Neuronal stem cell (in vitro differentiated cells): ENCODE results near the gene C17orf113.

Source experiments
- DNase-seq: peaks from one replicate; pipeline ENCODE4 v3.0.0-alpha.2; 2013; ENCODE audit warnings: low spot score
- H2AFZ ChIP-seq: one replicate; pipeline ENCODE4 v1.6.1; 2013; ENCODE audit warnings: mild to moderate bottlenecking, low read length, inconsistent platforms
- H2AK5ac ChIP-seq: 2 replicates; pipeline ENCODE4 v1.6.1; 2013; ENCODE audit warnings: low read depth, mild to moderate bottlenecking, inconsistent platforms, low read length, moderate library complexity, mixed read lengths
- H2BK120ac ChIP-seq: 2 replicates; pipeline ENCODE4 v1.6.1; 2013; ENCODE audit warnings: low read depth, mild to moderate bottlenecking, inconsistent platforms, low read length, moderate library complexity, mixed read lengths
- H2BK12ac ChIP-seq: one replicate; pipeline ENCODE4 v1.6.1; 2013; ENCODE audit warnings: low read length, inconsistent platforms
- H2BK15ac ChIP-seq: 2 replicates; pipeline ENCODE4 v1.6.1; 2013; ENCODE audit warnings: mild to moderate bottlenecking, low read length, inconsistent platforms, mixed read lengths
- H2BK5ac ChIP-seq: one replicate; pipeline ENCODE4 v1.6.1; 2013; ENCODE audit warnings: inconsistent platforms, mild to moderate bottlenecking, low read length, moderate library complexity
- H3K14ac ChIP-seq: one replicate; pipeline ENCODE4 v1.6.1; 2013; ENCODE audit warnings: low read length, inconsistent platforms
- H3K18ac ChIP-seq: 2 replicates; pipeline ENCODE4 v1.6.1; 2013; ENCODE audit warnings: low read length, inconsistent platforms
- H3K23ac ChIP-seq: 2 replicates; pipeline ENCODE4 v1.6.1; 2013; ENCODE audit warnings: low read depth, mild to moderate bottlenecking, mixed read lengths, low read length, inconsistent platforms; ENCODE audit not compliant: poor library complexity
- H3K27ac ChIP-seq: replicated peaks from 3 replicates; pipeline ENCODE4 v1.5.1; 2013; ENCODE audit warnings: low read length, inconsistent platforms
- H3K27me3 ChIP-seq, 3 experiments: 2 replicates each; pipeline ENCODE4 v1.6.1; 2013; ENCODE audit warnings: low read length in 3 of 3, mild to moderate bottlenecking in 2 of 3, inconsistent platforms in 1 of 3, low read depth in 1 of 3, mixed read lengths in 1 of 3, moderate library complexity in 1 of 3; ENCODE audit not compliant: control insufficient read depth in 3 of 3, insufficient read depth in 3 of 3
- H3K36me3 ChIP-seq, 2 donors: replicated peaks in 1 of 2; 2 replicates each; pipeline ENCODE4 v1.6.1; 2013; ENCODE audit warnings: low read length in 2 of 2; ENCODE audit not compliant: control insufficient read depth in 2 of 2, insufficient read depth in 2 of 2
- H3K4ac ChIP-seq: 2 replicates; pipeline ENCODE4 v1.6.1; 2013; ENCODE audit warnings: inconsistent platforms, mild to moderate bottlenecking, low read length, moderate library complexity
- H3K4me1 ChIP-seq, 2 donors: 1 replicate in 1 of 2; 2 replicates in 1 of 2; pipeline ENCODE4 v1.6.1; 2013; ENCODE audit warnings: low read length in 2 of 2, low read depth in 1 of 2; ENCODE audit not compliant: control insufficient read depth in 2 of 2, insufficient read depth in 1 of 2
- H3K4me2 ChIP-seq: one replicate; pipeline ENCODE4 v1.6.1; 2013; ENCODE audit warnings: mild to moderate bottlenecking, low read length, inconsistent platforms; ENCODE audit not compliant: insufficient read depth, poor library complexity, severe bottlenecking
- H3K4me3 ChIP-seq, 2 donors: 2 replicates each; pipeline ENCODE4 v1.5.1; 2013; ENCODE audit warnings: low read length in 2 of 2, mild to moderate bottlenecking in 2 of 2, inconsistent platforms in 1 of 2, moderate library complexity in 1 of 2
- H3K79me1 ChIP-seq: one replicate; pipeline ENCODE4 v1.6.1; 2013; ENCODE audit warnings: low read depth, mild to moderate bottlenecking, inconsistent platforms, low read length, moderate library complexity
- H3K9ac ChIP-seq: one replicate; pipeline ENCODE4 v1.6.1; 2013; ENCODE audit warnings: mild to moderate bottlenecking, low read depth, low read length, inconsistent platforms; ENCODE audit not compliant: poor library complexity
- H3K9me3 ChIP-seq, 2 donors: replicated peaks in 1 of 2; 2 replicates each; pipeline versions ENCODE3 to v1.6.1; 2013; ENCODE audit warnings: low read length in 2 of 2, mild to moderate bottlenecking in 2 of 2, inconsistent platforms in 1 of 2, low read depth in 1 of 2, mixed read lengths in 1 of 2, moderate library complexity in 1 of 2; ENCODE audit not compliant: control insufficient read depth in 2 of 2, insufficient read depth in 1 of 2
- H4K8ac ChIP-seq: one replicate; pipeline ENCODE4 v1.6.1; 2013; ENCODE audit warnings: low read depth, mild to moderate bottlenecking, inconsistent platforms, low read length, moderate library complexity
- H4K91ac ChIP-seq: one replicate; pipeline ENCODE4 v1.6.1; 2013; ENCODE audit warnings: low read length, low read depth, mild to moderate bottlenecking, inconsistent platforms; ENCODE audit not compliant: poor library complexity
- WGBS, 2 donors: extraction: QIAGEN DNeasy Blood & Tissue Kit; methylation state at CpG; one replicate each; pipeline ENCODE4 v1.1.7; 2013; ENCODE audit warnings: missing lambda C conversion rate in 2 of 2, mixed read lengths in 1 of 2; ENCODE audit not compliant: insufficient read length in 2 of 2, insufficient replicate concordance in 1 of 2; ENCODE audit errors: extremely low coverage in 2 of 2; 5-methylcytosine and 5-hydroxymethylcytosine counted together

C17orf113 gene

DNA sequence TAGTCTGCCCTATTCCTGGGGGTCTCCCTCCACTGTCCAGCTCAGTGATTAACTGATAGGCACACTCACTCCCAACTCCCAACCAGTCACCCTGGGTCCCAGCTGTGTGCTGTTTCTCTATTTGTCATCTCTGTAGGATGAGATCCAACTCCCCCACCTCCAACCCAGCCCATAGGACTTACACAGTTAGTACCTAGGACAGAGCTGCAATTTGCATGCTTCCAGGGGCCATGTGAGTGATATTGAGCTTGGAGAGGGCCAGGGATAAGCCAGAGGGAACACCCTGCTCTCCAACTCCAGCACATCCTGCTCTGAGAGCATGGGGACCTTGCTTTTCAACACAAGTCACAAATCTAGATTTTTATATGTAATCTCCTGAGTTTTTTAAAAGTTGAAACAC is 8.8 kb downstream of the C17orf113 start:
- Histone ChIP-seq H3K4me3 (no peak overlapping the region), H3K27me3 (no peaks in the 10 kb centered on the region), H4K91ac (no peak overlapping the region), H2AK5ac (no peak overlapping the region), H2BK120ac (no peak overlapping the region), H3K27ac (no peak overlapping the region), H3K9ac (no peak overlapping the region), H3K36me3 (peaks cover 0 to 2% of the 10 kb centered on the region in 2 donors), H3K4ac (no peak overlapping the region), H3K23ac (no peak overlapping the region), H2AFZ (no peak overlapping the region), H2BK5ac (no peak overlapping the region), H3K4me1 (peaks cover 6 to 13% of the 10 kb centered on the region in 2 donors), H3K79me1 (no peaks in the 10 kb centered on the region), H3K4me2 (no peak overlapping the region), H3K18ac (no peak overlapping the region), H2BK15ac (no peak overlapping the region), H2BK12ac (no peak overlapping the region), H3K14ac (no peak overlapping the region), H4K8ac (no peak overlapping the region), H3K9me3 (no peaks in the 10 kb centered on the region)
- no peak for DNase-seq

DNA sequence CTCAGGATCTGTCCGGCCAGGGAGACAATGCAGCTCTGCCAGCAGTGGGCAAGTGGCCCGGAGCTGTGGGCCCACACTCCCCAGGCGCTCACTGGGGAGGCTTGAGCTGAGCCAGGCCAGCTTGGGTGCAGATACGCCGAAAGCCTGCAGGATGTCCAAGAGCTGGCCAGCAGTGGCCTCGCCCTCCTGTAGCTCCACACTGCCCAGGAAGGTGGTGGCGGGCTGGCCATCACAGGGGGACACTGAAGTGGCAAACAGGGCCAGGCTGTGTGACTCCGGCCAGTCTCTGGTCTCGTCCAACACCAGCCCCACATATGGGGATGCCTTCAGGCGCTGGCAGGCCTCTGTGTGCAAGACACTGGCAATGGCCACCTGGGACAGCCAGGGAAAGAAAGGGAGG is 9.6 kb downstream of the C17orf113 start:
- no peak overlapping the region for H3K9ac ChIP-seq
- H3K4ac ChIP-seq: no peak overlapping the region
- peaks cover 0 to 2% of the 10 kb centered on the region in 2 donors for H3K36me3 ChIP-seq
- H3K79me1 ChIP-seq: no peaks in the 10 kb centered on the region
- no peak overlapping the region for H3K23ac ChIP-seq
- no peak overlapping the region for H2BK5ac ChIP-seq
- no peaks in the 10 kb centered on the region for H3K9me3 ChIP-seq
- H3K4me3 ChIP-seq: no peak overlapping the region
- no peak overlapping the region for H2AK5ac ChIP-seq
- no peak overlapping the region for H3K18ac ChIP-seq
- no peak overlapping the region for H2BK15ac ChIP-seq
- H2BK12ac ChIP-seq: peak overlapping the region; percentile 54
- H2AFZ ChIP-seq: no peak overlapping the region
- peaks cover 6 to 15% of the 10 kb centered on the region in 2 donors for H3K4me1 ChIP-seq
- no peak for DNase-seq
- H2BK120ac ChIP-seq: no peak overlapping the region
- peak overlapping the region; percentile 17 for H4K8ac ChIP-seq
- H3K27ac ChIP-seq: no peak overlapping the region
- no peak overlapping the region for H4K91ac ChIP-seq
- no peak overlapping the region for H3K4me2 ChIP-seq
- no CpG with 5 or more reads among the region's 10 CpGs for WGBS, 2 donors
- no peak overlapping the region for H3K14ac ChIP-seq
- H3K27me3 ChIP-seq: no peaks in the 10 kb centered on the region

DNA sequence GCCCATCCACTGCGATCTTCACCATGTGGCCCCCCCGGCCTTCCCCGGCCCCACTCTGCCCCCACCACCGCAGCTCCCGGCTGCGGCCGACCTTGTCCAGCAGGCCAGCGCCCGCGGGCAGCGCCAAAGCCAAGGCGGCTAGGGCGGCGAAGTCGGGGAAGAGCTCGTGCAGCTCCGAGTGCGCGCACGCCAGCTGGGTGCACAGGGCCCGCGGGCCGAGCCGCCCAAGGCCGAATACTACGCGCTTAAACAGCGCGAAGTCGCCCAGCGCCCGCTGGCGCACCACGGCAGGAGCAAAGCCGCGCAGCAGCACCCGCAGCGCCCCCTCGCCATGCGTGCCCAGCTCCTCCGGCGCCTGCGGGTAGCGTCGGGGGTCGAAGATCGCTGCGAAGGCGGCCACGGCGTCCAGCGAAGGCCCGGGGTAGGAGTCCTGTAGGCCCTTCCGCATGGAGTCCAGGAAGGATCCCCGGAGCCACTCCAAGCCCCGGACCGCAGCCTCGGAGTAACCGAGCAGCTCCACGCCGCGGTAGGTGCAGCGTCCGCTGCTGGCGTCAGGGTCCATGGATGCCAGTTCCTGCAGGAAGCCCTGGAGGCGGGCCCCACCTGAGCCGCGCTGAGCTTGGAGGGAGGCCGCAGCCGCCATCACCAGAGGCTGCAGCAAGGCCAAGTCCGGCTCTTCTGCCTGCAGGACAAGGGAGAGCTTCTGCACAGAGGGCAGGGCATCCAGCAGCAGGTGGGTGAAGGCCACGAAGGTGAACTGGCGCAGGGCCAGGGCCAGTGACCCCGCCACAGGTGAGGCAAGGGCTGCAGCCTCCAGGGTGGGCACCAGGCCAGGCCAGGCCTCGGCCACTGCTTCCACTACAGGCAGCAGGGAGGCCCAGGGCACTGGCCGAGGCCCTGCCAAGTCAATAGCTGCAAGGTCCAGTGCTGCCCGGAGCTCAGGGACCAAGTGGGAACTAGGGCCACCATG is 10.3 kb downstream of the C17orf113 start:
- Histone ChIP-seq H3K4ac (no peak overlapping the region), H3K27me3 (no peaks in the 10 kb centered on the region), H3K18ac (peak overlapping the region; percentile 64), H3K4me1 (peaks cover 6 to 15% of the 10 kb centered on the region in 2 donors), H2AK5ac (no peak overlapping the region), H4K8ac (peak overlapping the region; percentile 17), H2BK15ac (no peak overlapping the region), H3K23ac (no peak overlapping the region), H4K91ac (no peak overlapping the region), H3K9me3 (no peaks in the 10 kb centered on the region), H2AFZ (no peak overlapping the region), H3K14ac (no peak overlapping the region), H2BK120ac (no peak overlapping the region), H3K79me1 (no peaks in the 10 kb centered on the region), H3K9ac (no peak overlapping the region), H3K4me3 (no peak overlapping the region), H2BK12ac (no peak overlapping the region), H2BK5ac (no peak overlapping the region), H3K27ac (no peak overlapping the region), H3K4me2 (no peak overlapping the region), H3K36me3 (peaks cover 0 to 2% of the 10 kb centered on the region in 2 donors)
- WGBS, 2 donors: no CpG with 5 or more reads among the region's 77 CpGs
- DNase-seq: no peak

DNA sequence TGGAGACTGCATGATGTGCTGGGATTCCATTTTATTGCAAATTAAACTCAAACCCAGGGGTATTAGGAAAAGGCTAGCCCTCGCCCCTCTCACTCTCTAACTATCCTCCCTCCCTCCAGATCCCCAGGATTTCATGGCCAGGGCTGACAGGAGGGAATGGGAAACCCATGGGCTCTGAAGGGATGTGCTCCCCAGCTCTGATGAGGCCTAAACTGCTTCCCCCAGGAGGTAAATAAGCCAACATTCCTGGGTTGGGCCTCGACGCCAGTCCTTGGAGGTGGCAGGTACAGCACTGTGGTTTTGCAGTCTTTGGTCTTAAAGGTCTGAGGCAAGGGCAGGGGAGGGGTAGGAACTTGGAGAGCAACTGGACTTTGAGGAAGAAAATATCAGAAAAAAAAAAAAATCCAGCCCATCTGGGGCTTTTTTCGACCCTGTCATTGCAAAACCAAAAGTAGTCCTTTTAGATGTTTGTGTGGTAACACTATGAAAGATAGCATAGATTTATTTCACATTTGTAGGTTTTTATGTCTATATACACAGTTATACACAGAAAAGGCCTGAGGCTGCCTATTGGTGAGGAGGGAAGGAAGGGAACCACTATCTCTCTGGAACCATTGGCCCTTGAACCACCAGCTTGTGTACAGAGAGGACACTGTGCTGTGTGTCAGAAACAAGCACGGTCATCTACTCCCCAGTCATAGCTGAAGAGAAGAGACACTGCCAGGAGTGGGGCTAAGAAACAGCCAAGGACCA is 12.0 kb downstream of the C17orf113 start:
- H3K4me3 ChIP-seq: no peak overlapping the region
- no peak overlapping the region for H4K8ac ChIP-seq
- no peak overlapping the region for H3K4ac ChIP-seq
- peak overlapping the region; percentile 64 for H2AFZ ChIP-seq
- H3K79me1 ChIP-seq: no peaks in the 10 kb centered on the region
- no peak overlapping the region for H2BK15ac ChIP-seq
- H2BK5ac ChIP-seq: no peak overlapping the region
- no peak overlapping the region for H3K18ac ChIP-seq
- DNase-seq: no peak
- H2BK120ac ChIP-seq: no peak overlapping the region
- H3K4me2 ChIP-seq: no peak overlapping the region
- H3K27ac ChIP-seq: no peak overlapping the region
- H3K14ac ChIP-seq: no peak overlapping the region
- H4K91ac ChIP-seq: no peak overlapping the region
- no peak overlapping the region for H2AK5ac ChIP-seq
- H3K27me3 ChIP-seq: no peaks in the 10 kb centered on the region
- peaks cover 6 to 17% of the 10 kb centered on the region in 2 donors for H3K4me1 ChIP-seq
- H3K9ac ChIP-seq: no peak overlapping the region
- H2BK12ac ChIP-seq: no peak overlapping the region
- no CpG with 5 or more reads among the region's 5 CpGs for WGBS, 2 donors
- H3K23ac ChIP-seq: no peak overlapping the region
- peaks cover 0 to 2% of the 10 kb centered on the region in 2 donors for H3K36me3 ChIP-seq
- no peaks in the 10 kb centered on the region for H3K9me3 ChIP-seq
